GM12874 (cell line): ENCODE results near the gene SCCPDH.

Experiments
- CTCF ChIP-seq: IDR thresholded peaks from 2 replicates; pipeline ENCODE4 v1.5.1; 2011; ENCODE audit warnings: low read depth, mild to moderate bottlenecking, control low read depth, low read length, moderate library complexity; ENCODE audit not compliant: insufficient read depth

Gene SCCPDH

GRCh38 chr1:246724016-246724730 lies at the start of gene SCCPDH:
SCCPDH (plus strand) TSS chr1:246724409; CDS start chr1:246724423, 14 bp downstream.
- TF ChIP-seq CTCF: no peak

- no peak for TF ChIP-seq CTCF
Measured at GRCh38 chr1:246677842-246678241, 46.4 kb upstream of the SCCPDH start.

- TF ChIP-seq CTCF: no peak
Measured at GRCh38 chr1:246678816-246679793, 45.1 kb upstream of the SCCPDH start.

- TF ChIP-seq CTCF: no peak
Measured at GRCh38 chr1:246679794-246680177, 44.4 kb upstream of the SCCPDH start.

GRCh38 chr1:246680190-246680589 lies 44.0 kb upstream of the SCCPDH start:
- no peak for TF ChIP-seq CTCF

GRCh38 chr1:246680696-246681130 lies 43.5 kb upstream of the SCCPDH start:
- TF ChIP-seq CTCF: no peak
